Prostate gland (tissue), 2 donors: ENCODE measurements around the gene CTBP1. TPM values are rescaled to one million over a fixed set of nuclear protein-coding genes. Genes with fewer than 3 reads are reported as not detected.

Experiments used
- DNase-seq: peaks from one replicate; pipeline ENCODE4 v3.0.0-alpha.2; 2019; ENCODE audit warnings: low spot score
- H3K27ac ChIP-seq, 2 donors: fragments of 200-600 bp; sonication (generic); 2 replicates each; pipeline ENCODE4 v1.5.1; 2017 to 2019
- H3K27me3 ChIP-seq: fragments of 200-600 bp; sonication (generic); replicated peaks from 2 replicates; pipeline ENCODE4 v1.5.1; 2019; ENCODE audit not compliant: insufficient read depth
- H3K36me3 ChIP-seq, 2 donors: fragments of 200-600 bp; sonication (generic); 1 replicate in 1 of 2; 2 replicates in 1 of 2; pipeline versions ENCODE4 v1.5.1 to v1.8.1; 2017 to 2019
- H3K4me1 ChIP-seq: fragments of 200-600 bp; sonication (generic); replicated peaks from 2 replicates; pipeline ENCODE4 v1.5.1; 2019
- H3K4me3 ChIP-seq, 2 donors: fragments of 200-600 bp; sonication (generic); 2 replicates each; pipeline ENCODE4 v1.5.1; 2017 to 2019
- H3K9me3 ChIP-seq: fragments of 200-600 bp; sonication (generic); 2 replicates; pipeline ENCODE4 v1.5.1; 2017
- CTCF ChIP-seq, 4 experiments: fragments of 200-600 bp in 2 of 4; fragments of 450-650 bp in 2 of 4; sonication (generic) in 2 of 4; IDR thresholded peaks; 1 replicate in 3 of 4; 2 replicates in 1 of 4; pipeline ENCODE4 v1.5.1; 2016 to 2019; ENCODE audit warnings: antibody characterized with exemption in 4 of 4, mild to moderate bottlenecking in 2 of 4, moderate library complexity in 2 of 4
- POLR2A ChIP-seq: fragments of 450-650 bp; IDR thresholded peaks from one replicate; pipeline ENCODE4 v1.6.1; 2016; ENCODE audit warnings: antibody characterized with exemption, mild to moderate bottlenecking
- POLR2AphosphoS5 ChIP-seq: sonication (generic); formaldehyde crosslinking; IDR thresholded peaks from one replicate; pipeline ENCODE4 v1.6.1; 2017; ENCODE audit warnings: antibody characterized with exemption
- WGBS: methylation state at CpG from one replicate; pipeline ENCODE4 v1.1.5; 2018; 5-methylcytosine and 5-hydroxymethylcytosine counted together
- intact Hi-C: fragments of 100-400 bp; cut with DNase I; formaldehyde crosslinking; loops from one replicate; pipeline ENCODE4 v1.14.2; 2022
- total RNA-seq, 2 donors: library from RNA; depleted of rRNA; stranded (reverse); fragments of >200 nt; gene quantifications; one replicate each; pipeline ENCODE4 v1.1.0, GENCODE V29; 2016

Gene CTBP1
- total RNA-seq, 2 donors from 2014 or later = 173 to 264 TPM

- Histone ChIP-seq H3K27me3 (no peaks in the 10 kb centered on the region), H3K9me3 (no peaks in the 10 kb centered on the region), H3K36me3 (no peaks in the 10 kb centered on the region), H3K4me3 (no peak overlapping the region), H3K4me1 (peaks cover 8% of the 10 kb centered on the region), H3K27ac (no peak overlapping the region)
- intact Hi-C loops = no loop called here
- TF ChIP-seq CTCF (IDR thresholded peaks at IDR 0.05) (no peak), POLR2AphosphoS5 (no peak), POLR2A (no peak)
- WGBS = 95% methylated on average over 6 of the region's 6 CpGs
- no peak for DNase-seq
These were observed 4.1 kb upstream of the CTBP1 start for GRCh38 chr4:1252928-1253492.

GRCh38 chr4:1251773-1252066 lies 2.8 kb upstream of the CTBP1 start:
- Histone ChIP-seq H3K4me1 (peaks cover 13% of the 10 kb centered on the region), H3K27me3 (no peaks in the 10 kb centered on the region), H3K36me3 (no peaks in the 10 kb centered on the region), H3K4me3 (no peak overlapping the region), H3K9me3 (no peaks in the 10 kb centered on the region), H3K27ac (no peak overlapping the region)
- intact Hi-C loops = no loop called here
- 91% methylated on average over 11 of the region's 11 CpGs for WGBS
- TF ChIP-seq POLR2A (no peak), CTCF (IDR thresholded peaks at IDR 0.05) (no peak), POLR2AphosphoS5 (no peak)
- no peak for DNase-seq

GRCh38 chr4:1250921-1251772 lies 2.2 kb upstream of the CTBP1 start:
- Histone ChIP-seq H3K4me3 (no peak overlapping the region), H3K27me3 (no peaks in the 10 kb centered on the region), H3K4me1 (peaks cover 19% of the 10 kb centered on the region), H3K36me3 (no peaks in the 10 kb centered on the region), H3K9me3 (no peaks in the 10 kb centered on the region), H3K27ac (no peak overlapping the region)
- intact Hi-C loops = no loop called here
- no peak for TF ChIP-seq POLR2A
- TF ChIP-seq POLR2AphosphoS5 = no peak
- no peak for TF ChIP-seq CTCF (IDR thresholded peaks at IDR 0.05)
- WGBS = 96% methylated on average over 33 of the region's 33 CpGs
- no peak for DNase-seq

- Histone ChIP-seq H3K9me3 (no peaks in the 10 kb centered on the region), H3K36me3 (no peaks in the 10 kb centered on the region), H3K27ac (peak overlapping the region in 1 of 2 donors; percentile 97), H3K4me3 (peak overlapping the region in 1 of 2 donors; percentile 65), H3K4me1 (peaks cover 26% of the 10 kb centered on the region), H3K27me3 (no peaks in the 10 kb centered on the region)
- no peak for TF ChIP-seq CTCF (IDR thresholded peaks at IDR 0.05)
- TF ChIP-seq POLR2AphosphoS5 = no peak
- TF ChIP-seq POLR2A = no peak
- intact Hi-C loops = no loop called here
- DNase-seq = no peak
- WGBS = 80% methylated on average over 7 of the region's 7 CpGs
These were observed 1.5 kb upstream of the CTBP1 start for GRCh38 chr4:1250527-1250812.
